GM18870 (cell line): ENCODE results near the gene CCNQ.

ENCODE experiments used
- ATAC-seq: cut with Tn5 transposase; IDR thresholded peaks from one replicate; pipeline ENCODE4 v1.9.1; 2021; ENCODE audit warnings: moderate library complexity; ENCODE audit not compliant: unreplicated experiment

The CCNQ gene

DNA sequence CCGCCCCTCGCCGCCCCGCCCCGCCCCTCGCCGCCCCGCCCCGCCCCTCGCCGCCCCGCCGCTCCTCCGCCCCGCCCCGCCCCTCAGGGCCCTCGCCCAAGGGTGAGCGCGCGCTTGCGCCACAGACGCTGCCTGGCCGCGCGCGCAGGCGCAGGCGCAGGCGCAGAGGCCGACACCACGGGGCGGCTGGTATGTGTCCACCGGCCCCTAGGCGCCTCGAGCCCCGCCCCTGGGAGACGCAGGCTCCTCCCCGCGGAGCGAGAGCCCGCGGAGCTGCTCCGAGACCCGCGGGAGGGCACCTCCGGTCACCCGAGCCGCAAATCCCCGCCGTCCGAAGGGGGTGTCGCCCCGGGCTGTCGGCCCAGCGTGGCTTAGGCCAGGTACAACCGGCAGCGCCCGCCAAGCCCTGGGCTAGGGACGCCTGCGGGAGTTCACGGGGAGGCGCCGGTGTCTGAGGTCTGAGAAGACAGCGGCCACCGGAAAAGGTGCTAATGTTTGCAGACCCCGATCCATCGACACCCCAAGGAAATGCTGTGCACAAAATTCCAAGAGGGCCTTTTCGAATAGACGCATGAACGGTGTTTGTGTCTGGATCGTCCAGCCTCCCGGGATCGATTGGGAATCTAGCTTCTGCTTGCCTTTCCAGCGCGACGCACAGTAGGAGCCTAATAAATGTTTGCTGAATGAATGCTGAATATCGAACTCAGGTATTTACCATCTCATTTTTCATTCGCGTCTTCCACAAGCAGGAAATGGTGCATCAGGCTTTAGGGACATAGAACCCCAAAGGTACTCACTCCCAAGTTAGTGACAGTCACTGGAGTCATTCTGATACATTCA lies 473 bp upstream of the CCNQ start:
- ATAC-seq, result peak; percentile 46

DNA sequence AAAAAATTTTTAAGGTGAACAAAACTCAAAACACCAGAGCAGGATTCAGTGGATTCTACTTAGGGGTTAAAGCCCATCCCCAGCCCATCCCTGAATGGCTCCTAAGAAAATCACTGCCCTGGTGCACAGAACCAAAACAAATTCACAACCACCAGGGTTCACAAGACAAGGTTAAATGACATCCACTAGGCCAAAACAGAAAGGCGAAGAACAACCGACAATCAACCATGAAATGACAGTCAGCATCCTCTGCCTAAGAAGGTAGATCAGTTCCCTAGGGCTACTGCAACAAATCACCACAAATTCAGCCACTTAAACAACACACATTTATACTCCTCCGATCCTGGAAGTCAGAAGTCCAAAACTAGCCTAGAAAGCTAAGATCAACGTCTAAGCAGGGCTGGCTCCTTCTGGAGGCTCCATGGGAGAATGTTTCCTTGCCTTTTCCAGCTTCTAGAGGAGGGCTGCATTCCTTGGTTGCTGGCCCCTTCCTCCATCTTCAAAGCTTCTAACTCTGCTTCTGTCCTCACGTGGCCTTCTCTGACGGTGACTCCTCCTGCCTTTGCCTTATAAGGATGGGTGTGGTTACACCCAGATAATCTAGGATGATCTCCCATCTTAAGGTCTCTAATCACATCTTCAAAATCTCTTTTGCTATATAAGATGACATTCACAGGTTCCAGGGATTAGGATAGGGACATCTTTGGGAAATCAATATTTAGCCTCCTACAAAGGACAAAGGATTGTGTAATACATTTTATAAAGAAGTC lies 1.8 kb downstream of the CCNQ start:
- ATAC-seq, result no peak

DNA sequence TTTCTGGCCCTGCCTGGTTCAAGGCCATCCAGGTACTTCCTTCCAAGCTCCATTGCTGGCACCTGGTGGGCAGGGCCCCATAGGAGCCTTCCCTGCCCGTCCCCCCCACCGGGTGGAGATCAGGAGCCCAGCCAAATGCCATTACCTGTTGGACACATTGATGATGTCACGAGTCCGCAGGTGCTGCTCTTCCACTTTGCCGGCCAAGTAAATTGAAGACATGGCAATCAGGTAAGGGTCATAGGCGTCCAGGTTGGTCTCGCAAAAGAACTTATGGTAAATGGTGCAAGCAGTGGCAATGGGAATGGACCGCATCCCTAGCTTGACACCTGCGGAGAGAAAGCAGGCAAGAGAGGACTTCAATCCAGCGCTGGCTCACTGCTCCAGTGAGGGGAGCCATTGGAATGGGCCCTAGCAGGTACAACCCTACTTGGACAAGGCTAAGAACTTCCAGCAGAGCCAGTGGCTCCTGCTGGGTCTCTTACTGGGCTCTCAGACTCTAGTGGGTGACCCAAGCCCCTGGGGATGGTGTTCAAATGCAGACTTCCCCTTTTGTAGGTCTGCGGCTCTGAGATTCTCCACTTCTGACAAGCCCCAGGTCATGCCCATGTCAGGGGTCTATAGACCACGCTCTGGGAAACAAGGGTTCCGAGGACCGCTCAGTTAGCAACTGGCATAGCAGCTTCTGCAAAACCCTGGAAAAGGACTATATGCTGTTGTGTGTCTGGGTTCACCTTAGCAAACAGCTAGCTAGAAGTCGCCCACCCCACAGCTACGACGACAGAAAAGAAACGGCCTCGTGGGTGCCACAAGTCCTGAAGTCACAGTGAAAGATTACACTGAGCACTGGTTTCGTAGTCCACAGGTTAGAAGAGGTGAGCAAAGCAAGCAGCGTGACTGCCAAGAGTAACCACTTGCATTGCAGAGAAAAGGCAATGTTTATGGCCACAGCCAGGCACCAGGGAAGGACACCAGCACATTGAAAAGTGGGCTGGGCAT lies 2.8 kb downstream of the CCNQ start:
- no peak for ATAC-seq

DNA sequence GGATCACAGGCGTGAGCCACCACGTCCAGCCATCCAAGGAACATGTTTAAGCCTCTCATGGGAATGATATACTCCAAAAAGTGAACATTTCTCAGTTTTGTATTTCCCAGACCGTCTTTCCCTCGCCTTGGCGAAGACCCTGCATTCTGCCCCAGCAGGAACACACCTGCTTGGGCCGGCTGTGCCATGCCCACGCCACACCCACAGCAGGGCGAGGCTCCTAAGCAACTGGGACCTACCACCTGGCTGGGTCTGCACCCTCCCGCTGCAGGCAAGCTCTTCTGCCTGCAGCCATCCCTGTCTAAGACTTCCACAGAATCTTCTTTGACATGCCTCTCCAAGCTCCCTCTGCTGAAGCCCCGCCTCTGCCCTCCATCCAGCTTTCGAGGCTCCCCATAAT lies 3.6 kb downstream of the CCNQ start:
- no peak for ATAC-seq

DNA sequence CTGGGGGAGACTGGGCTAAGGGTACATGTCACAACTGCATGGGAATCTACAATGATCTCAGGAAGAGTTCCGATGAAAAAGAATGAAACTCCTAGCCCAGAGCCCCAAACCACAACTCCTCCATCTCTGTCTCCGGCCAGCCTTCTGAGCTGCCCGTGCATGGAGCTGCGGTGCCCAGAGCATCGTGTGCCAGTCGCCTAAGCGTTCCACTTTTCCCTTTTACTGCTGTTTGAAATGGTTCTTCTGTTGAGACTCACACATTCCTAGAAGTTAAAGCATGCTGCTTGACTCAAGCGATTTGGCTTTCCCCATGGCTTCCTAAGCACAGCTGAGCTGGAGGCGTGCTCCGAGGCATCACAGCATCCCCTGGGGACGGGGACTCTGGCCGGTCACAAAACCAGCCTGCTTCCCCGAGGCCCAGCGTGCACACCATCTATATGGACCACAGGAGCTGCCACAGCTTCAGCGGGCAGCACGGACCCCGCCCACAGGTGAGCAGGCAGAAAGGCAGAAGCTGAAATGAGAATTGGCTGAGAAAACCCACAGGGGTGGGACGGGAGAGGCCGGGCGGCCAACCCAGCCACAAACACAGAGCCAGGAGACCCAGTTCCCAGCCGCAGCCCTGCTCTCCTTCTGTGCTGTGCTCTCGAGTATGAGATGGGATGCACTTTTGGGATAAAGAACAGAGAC lies 5.0 kb downstream of the CCNQ start:
- ATAC-seq, result no peak

DNA sequence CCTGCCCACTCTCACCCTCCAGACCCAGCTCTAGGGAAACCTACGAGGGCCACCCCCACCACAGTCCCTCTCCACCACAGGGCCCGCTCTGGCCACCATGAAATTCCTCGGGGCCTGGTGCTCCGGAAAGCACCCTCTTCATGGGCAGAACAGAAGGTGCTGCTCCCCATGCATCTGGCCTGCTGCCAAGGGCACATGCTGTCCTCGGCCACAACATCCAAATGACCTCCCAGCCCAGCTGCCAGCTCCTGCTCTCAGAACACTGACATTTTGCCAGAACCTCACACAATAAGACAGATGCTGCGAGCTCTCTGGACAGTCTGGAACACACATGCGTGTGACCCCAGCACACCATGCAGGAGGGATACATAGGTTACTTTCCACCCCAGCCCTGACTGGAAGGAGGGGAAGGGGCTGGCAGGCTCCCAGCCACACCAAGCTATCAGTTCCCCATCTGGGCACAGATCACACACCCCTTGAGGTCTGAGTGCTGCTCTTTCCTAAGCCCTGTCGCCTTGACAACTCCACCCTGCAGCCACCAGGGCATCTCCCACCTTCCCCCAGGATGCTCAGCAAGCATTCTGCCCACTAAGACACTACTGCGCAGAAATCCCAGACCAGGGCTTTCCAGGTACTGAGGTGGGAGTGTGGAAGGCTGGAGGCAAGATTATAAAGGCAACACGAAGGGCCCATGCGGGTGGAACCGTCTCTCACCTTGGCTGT lies 5.8 kb downstream of the CCNQ start:
- no peak for ATAC-seq

DNA sequence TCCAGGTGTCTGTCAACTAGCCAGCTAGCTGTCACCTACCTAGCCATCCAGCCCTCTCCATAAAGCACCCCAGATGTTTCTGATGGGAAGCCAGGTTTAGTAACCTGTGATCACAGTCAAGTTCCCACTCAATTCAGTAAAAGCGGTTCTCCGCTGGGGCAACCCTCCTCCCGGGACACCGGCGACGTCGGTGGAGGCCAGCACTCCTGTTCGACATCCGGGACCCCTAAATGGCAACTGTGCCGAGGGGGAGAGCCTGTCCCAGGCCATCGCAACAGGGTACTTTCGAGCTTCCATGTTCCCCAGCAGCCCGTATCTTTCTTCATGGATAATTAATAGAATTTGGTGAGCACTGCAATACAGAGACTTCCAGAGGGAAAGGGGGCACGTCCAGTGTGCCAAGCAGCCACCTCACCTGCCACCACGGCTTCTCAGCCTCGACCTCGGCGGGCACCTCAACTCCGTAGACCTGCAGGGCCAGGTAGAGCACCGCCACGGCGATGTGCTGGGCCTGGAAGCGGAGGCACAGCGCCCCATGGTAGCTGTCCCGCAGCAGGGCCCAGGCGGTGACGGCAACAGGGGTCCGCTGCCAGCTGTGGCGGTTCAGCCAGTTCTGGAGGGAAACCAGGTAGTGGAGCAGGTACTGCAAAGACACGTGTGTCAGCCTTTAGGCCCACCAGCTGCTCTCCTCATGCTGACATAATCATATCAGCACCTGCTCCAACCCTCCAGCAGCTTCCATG lies 6.7 kb downstream of the CCNQ start:
- no peak for ATAC-seq

DNA sequence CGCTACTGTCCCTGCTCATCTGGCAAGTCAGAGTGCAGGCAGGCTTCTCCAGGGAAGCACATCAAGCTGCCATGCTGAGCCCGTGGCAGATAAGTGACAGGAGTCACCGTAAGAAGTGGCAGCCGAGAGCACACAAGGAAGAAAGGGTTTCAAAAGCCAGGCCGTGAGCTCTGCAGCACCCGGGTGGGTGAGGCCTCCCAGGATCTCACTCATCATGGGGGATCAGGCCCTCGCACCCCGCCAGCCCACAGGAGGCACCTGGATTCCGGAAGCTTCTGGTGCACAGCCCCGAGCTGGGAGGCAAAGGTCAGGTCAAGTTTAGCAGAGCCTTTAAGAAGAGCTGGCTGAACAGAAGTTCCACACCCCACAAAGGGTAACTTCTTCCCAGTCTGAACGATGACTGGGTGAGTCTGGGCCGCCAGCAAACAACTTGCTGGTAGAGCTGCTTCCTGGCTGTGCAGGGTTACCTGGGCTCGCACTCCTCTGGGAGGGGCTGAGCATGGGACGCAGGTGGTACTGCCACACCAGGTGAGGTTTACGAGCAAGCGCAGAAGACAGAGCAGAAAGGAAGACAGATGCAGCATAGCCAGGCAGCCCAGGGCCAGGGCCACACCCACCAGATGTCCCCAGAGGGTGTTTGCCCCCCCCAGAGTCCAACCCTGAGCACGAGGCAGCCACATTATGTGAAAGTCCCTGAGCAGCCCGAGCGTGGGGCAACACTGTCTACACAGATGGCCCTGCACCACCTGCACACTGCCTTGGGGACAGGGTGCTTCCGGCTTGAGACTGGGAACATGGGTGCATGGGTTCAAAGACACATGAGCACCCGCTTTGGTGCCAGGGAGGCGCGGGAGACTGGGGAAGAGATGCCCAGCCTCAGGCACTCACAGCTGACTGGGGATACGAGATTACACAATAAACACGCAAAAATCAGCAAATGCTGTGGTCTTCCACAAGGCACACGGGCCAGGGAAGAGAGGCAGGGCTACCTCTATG lies 7.7 kb downstream of the CCNQ start:
- ATAC-seq, result no peak

DNA sequence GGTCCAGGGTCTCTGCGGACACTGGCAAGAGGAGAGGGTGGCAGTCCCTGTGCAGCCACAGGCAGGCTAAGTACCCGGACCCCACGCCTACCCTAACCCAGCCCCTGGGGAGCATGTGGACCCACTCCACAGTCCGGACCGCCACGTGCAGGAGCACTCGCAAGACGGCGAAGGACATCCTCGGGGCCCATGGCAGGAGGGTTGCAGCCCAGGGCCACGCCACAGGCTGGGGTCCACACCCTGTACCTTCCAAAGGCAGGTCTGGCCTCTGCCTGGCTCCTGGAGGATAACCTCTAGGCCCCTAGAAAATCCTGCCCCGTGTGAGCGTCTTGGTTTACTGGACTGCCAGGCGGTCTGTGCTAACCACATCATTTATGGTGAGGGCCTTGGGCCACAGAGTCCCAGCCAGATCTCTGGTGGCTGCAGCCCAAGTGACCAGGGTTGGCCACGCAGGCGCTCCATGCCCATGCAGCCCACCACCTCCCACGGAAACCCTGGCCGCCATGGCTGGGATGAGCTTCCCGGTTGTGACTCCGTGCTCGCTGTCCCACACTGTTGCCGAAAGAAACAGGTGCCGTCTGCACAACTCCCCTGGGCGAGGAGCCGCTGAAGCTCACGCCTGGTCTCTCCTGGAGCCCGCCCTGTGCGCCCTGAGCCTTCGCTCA lies 10.0 kb downstream of the CCNQ start:
- no peak for ATAC-seq

DNA sequence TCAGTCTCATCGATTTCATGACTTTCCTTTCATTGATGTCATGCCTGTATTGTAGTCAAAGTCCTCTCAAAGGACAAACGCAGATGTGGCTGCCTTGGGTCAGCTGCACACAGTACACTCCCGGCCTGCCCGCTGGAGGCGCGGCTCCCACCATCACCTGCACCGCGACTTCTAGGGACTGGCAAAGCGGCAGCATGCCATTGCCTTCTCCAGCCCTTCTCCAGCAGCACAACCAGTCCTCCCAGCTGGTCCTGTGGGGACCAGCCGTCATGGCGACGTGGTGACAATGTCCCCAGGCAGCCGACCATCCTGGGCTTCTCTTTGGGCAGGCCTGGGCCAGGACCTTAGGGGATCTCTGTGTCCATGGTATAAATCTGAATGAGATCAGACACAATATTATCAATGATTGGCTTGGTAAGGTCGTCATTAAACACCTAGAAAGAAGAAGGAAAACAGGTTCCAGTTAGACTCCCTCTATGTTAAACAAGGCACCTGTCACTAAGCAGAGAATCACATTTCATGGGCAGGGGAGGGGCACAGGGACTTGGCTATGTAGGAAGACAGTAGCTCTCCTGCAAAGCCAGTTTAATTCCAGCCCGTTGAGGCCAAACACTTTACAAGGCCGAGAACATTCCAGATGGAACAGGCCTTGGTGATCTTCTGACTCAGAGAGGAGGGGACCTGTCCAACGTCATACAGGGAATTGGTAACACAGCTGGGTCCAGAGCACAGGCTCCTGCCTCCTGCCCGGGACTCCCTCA lies 10.7 kb downstream of the CCNQ start:
- no peak for ATAC-seq

DNA sequence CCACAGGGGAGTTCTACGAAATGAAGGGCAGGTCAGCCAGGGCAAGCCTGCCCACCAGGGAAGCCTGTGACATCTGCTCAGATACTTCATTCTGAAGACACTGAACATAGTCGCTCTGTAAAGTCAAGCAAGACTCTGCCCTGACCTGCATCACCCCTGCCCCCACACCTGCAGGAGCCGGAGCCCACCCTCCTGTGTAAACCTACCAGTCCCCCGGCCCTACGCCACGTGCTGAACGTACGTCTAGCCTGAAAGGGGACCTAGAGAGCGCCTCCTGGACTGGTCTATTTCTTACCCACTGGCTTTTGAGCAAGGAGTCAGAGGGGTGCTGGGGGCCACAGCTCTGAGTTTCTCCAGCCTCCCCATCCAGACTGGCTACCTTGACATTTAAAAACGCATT lies 11.6 kb downstream of the CCNQ start:
- ATAC-seq, result no peak

DNA sequence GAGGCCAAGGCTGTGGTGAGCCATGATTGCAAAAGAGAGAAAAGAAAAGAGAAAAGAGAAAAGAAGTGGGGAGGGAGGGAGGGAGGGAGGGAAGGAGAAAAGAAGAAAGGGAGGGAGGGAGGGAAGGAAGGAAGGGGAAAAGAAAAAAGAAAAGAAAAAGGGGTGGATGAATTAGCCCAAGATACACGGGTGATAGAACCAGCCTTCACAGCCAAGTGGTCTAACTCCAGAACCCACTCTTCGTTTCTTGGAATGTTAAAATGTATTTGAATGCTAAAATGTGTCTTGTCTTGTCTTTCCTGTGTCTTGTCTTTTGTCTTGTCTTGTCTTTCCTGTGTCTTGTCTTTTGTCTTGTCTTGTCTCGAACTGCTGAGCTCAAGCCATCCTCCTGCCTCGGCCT lies 13.1 kb downstream of the CCNQ start:
- ATAC-seq, result no peak

DNA sequence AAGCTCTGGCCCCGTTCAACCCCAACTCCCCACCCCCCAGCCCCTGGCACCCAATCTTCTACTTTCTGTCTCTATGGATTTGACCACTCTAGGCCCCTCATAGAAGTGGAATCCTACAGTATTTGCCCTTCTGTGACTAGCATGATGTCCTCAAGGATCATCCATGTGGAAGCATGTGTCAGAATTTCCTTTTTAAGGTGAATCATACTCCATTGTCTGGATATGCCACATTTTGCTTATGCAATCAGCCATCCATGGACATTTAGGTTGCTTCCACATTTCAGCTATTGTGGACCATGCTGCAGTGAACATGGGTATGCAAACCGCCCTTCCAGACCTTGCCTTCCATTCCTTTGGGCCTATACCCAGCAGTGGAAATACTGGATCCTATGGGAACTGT lies 15.5 kb downstream of the CCNQ start:
- ATAC-seq, result no peak

DNA sequence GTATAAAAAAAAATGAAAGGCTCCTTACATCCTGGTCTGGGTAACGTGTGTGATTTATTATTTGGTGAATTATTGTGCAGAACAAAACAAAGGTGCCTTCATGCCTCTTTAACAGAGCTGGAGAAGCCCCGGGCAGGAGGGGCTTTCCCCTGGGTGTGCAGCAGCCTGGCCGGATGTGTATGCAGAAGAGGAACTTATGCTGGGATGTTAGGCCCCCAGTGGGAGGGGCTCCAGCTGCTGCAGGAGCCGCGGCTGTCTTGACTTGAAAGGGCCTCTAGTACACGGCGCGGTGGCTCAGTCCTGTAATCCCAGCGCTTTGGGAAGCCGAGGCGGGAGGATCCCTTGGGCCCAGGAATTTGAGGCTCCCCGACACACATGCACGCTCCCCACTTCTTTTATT lies 16.0 kb downstream of the CCNQ start:
- ATAC-seq, result peak; percentile 94

DNA sequence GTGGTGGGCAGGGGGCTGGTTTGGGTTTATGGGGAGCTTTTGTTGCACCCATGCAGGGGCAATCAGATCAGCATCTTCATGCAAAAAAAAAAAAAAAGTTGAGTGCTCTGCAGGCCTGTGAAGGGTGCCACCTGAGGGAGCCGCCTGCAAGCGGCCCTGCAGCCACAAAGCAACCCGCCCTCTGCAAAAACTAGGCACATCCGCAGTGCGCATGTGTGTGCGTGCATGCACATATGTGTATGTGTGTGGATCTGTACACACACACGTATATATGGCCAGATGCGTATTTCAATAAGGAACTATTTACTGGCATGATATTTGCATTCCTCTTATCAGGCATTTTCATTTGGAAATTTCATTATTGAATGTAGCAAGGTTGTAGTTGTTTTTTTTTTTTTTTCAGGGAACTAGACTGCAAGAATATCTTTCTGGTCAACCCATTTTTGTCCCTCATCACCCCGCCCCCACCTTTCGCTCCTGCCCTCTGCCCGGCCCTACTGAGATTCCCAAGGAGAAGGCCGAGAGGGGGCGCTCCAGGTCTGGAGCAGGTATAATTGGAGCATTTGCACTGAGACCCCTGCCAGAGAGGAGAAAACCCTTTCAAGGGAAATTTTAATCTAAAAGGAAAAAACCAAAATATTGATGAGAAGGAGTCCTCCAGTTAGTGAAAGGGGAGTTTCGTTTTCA lies 18.1 kb downstream of the CCNQ start:
- no peak for ATAC-seq

DNA sequence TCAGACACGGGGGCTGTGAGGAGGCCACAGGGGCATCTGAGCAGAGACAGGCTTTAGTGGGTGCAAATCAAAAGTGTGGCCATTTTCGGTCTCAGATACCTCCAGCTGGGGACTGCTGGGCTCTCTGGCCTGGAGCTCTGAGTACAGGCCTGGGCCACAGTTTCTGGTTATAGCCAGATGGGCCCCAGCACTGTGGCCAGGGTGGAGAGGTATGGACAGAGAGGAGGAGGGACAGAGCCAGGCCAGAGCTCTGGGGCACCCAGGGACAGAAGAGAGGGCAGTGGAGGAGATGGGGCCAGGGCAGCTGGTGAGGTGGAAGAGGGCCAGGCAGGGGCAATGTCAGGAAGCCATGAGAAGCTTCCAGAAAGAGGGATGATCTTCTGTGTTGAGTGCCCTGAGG lies 20.1 kb downstream of the CCNQ start:
- ATAC-seq, result no peak
